Measurements from ENCODE around the gene PRMT7.

Gene PRMT7
- total RNA-seq = 54.2 to 65.0 reads per million in 2 donors

GRCh38 chr16:68310774-68311511 is at the start of gene PRMT7, which contains the start of gene SLC7A6OS:
PRMT7 (plus strand) TSS chr16:68311019; CDS start chr16:68315980, 4,961 bp downstream.
SLC7A6OS (minus strand) TSS chr16:68310946; CDS start chr16:68310926, 20 bp downstream.
- peak; percentile 86 to 97 (median 91) for DNase-seq

GRCh38 chr16:68263559-68264127 is 47.2 kb upstream of the PRMT7 start:
- no peak for DNase-seq

- DNase-seq = peak; percentile 74 to 84 (median 80)
Measured at GRCh38 chr16:68264128-68265077, 46.4 kb upstream of the PRMT7 start, which contains the start of gene SLC7A6. SLC7A6 (plus strand) TSS chr16:68264526; CDS start chr16:68274727, 10,201 bp downstream.

- DNase-seq = peak in 4 of 5 experiments; percentile 25 to 55 (median 42)
Measured at GRCh38 chr16:68265078-68265920, 45.5 kb upstream of the PRMT7 start.

GRCh38 chr16:68267612-68268405 is 43.0 kb upstream of the PRMT7 start:
- no peak for DNase-seq

- DNase-seq = no peak
Measured at GRCh38 chr16:68269793-68270192, 41.0 kb upstream of the PRMT7 start.

- DNase-seq = peak in 1 of 5 experiments; percentile 24
Measured at GRCh38 chr16:68270353-68270752, 40.5 kb upstream of the PRMT7 start.

GRCh38 chr16:68272507-68273209 is 38.2 kb upstream of the PRMT7 start:
- DNase-seq = peak in 3 of 5 experiments; percentile 36 to 50 (median 41)

GRCh38 chr16:68273459-68273858 is 37.4 kb upstream of the PRMT7 start:
- DNase-seq = no peak

GRCh38 chr16:68273896-68274295 is 36.9 kb upstream of the PRMT7 start:
- no peak for DNase-seq

- DNase-seq = no peak
Measured at GRCh38 chr16:68274441-68274840, 36.4 kb upstream of the PRMT7 start.

GRCh38 chr16:68275611-68276191 is 35.1 kb upstream of the PRMT7 start:
- DNase-seq = peak in 3 of 5 experiments; percentile 39 to 84 (median 68)

GRCh38 chr16:68276223-68276622 is 34.6 kb upstream of the PRMT7 start:
- DNase-seq = no peak

- DNase-seq = no peak
Measured at GRCh38 chr16:68279726-68280558, 30.9 kb upstream of the PRMT7 start.

GRCh38 chr16:68281368-68282063 is 29.3 kb upstream of the PRMT7 start:
- no peak for DNase-seq

- no peak for DNase-seq
Measured at GRCh38 chr16:68282064-68282452, 28.8 kb upstream of the PRMT7 start.

GRCh38 chr16:68283346-68283745 is 27.5 kb upstream of the PRMT7 start:
- DNase-seq = no peak
